Stimulated activated CD4-positive, alpha-beta T cell treated with anti-CD3 and anti-CD28 coated beads, TNF-alpha, amount 100 ng/mL, for 1 hour (primary cell): ENCODE data around the gene BMP7.
"Not testable (repeated sequence)": the region's sequence is repeated elsewhere in the genome, so short reads cannot be mapped to it uniquely, and the experiment has no call there.

Source experiments
- DNase-seq, 3 donors: peaks; one replicate each; pipeline ENCODE4 v3.0.0-alpha.2; 2020; ENCODE audit warnings: low read depth in 3 of 3, low spot score in 1 of 3

BMP7 gene

GRCh38 chr20:57267158-57267821 is 849 bp upstream of the BMP7 start:
- no peak for DNase-seq

- no peak for DNase-seq
Measured at GRCh38 chr20:57265997-57266290, 497 bp downstream of the BMP7 start.

- DNase-seq, result no peak
Measured at GRCh38 chr20:57265336-57265996, 975 bp downstream of the BMP7 start.

GRCh38 chr20:57264908-57265335 is 1.5 kb downstream of the BMP7 start:
- not testable (repeated sequence) for DNase-seq

GRCh38 chr20:57263801-57264792 is 2.3 kb downstream of the BMP7 start:
- DNase-seq, result no peak

GRCh38 chr20:57262784-57263609 is 3.4 kb downstream of the BMP7 start:
- DNase-seq, result no peak

- no peak for DNase-seq
Measured at GRCh38 chr20:57262301-57262700, 4.1 kb downstream of the BMP7 start.

GRCh38 chr20:57261457-57262251 is 4.8 kb downstream of the BMP7 start:
- DNase-seq, result no peak

GRCh38 chr20:57260934-57261333 is 5.5 kb downstream of the BMP7 start:
- no peak for DNase-seq

GRCh38 chr20:57259938-57260921 is 6.2 kb downstream of the BMP7 start:
- no peak for DNase-seq

GRCh38 chr20:57259121-57259937 is 7.1 kb downstream of the BMP7 start:
- no peak for DNase-seq

GRCh38 chr20:57257701-57258453 is 8.6 kb downstream of the BMP7 start:
- no peak for DNase-seq

- DNase-seq, result no peak
Measured at GRCh38 chr20:57256908-57257307, 9.5 kb downstream of the BMP7 start.

GRCh38 chr20:57256205-57256604 is 10.2 kb downstream of the BMP7 start:
- no peak for DNase-seq

- DNase-seq, result no peak
Measured at GRCh38 chr20:57255183-57255582, 11.3 kb downstream of the BMP7 start.

- DNase-seq, result no peak
Measured at GRCh38 chr20:57252559-57253162, 13.8 kb downstream of the BMP7 start.

- no peak for DNase-seq
Measured at GRCh38 chr20:57251949-57252348, 14.5 kb downstream of the BMP7 start.
